Vagina (tissue), 2 donors: ENCODE measurements around the gene DCK.

Experiments used
- POLR2A ChIP-seq, 2 donors: fragments of 450-650 bp; IDR thresholded peaks; one replicate each; pipeline ENCODE4 v1.6.1; 2017; ENCODE audit warnings: antibody characterized with exemption in 2 of 2, mild to moderate bottlenecking in 2 of 2, moderate library complexity in 2 of 2
- POLR2AphosphoS5 ChIP-seq, 2 donors: sonication (generic); formaldehyde crosslinking; IDR thresholded peaks; one replicate each; pipeline ENCODE4 v1.9.0; 2017; ENCODE audit warnings: antibody characterized with exemption in 2 of 2, mild to moderate bottlenecking in 2 of 2, low read depth in 1 of 2; ENCODE audit not compliant: insufficient read depth in 1 of 2
- TF ChIP-seq, protein P1 (sequence below), 3 experiments: fragments of 450-650 bp in 2 of 3; fragments of 200-600 bp in 1 of 3; sonication (generic) in 1 of 3; IDR thresholded peaks; one replicate each; pipeline ENCODE4 v1.5.1; 2017 to 2019; ENCODE audit warnings: antibody characterized with exemption in 3 of 3, mild to moderate bottlenecking in 2 of 3, moderate library complexity in 2 of 3

DNA sequence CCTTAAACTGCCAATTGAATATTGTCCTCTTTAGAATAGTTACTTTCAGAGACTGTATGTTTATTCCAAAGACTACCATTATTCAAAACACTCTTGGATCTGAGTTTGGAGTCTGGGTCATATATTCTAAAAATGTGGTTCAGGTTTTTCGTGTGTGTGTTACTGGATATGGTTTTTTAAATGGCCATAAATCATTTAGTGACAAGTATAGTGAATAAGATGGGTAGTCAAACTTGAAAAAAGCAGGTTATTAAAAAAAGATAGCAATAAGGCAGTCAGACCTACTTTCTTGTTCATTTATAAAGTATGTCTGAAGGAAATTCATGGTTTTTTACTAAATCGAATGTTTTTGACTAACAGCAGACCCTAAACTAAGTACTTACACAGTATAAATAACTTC is 59.3 kb downstream of the DCK start:
- TF ChIP-seq, protein P1, sequence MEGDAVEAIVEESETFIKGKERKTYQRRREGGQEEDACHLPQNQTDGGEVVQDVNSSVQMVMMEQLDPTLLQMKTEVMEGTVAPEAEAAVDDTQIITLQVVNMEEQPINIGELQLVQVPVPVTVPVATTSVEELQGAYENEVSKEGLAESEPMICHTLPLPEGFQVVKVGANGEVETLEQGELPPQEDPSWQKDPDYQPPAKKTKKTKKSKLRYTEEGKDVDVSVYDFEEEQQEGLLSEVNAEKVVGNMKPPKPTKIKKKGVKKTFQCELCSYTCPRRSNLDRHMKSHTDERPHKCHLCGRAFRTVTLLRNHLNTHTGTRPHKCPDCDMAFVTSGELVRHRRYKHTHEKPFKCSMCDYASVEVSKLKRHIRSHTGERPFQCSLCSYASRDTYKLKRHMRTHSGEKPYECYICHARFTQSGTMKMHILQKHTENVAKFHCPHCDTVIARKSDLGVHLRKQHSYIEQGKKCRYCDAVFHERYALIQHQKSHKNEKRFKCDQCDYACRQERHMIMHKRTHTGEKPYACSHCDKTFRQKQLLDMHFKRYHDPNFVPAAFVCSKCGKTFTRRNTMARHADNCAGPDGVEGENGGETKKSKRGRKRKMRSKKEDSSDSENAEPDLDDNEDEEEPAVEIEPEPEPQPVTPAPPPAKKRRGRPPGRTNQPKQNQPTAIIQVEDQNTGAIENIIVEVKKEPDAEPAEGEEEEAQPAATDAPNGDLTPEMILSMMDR (IDR thresholded peaks at IDR 0.05) = no peak
- TF ChIP-seq POLR2A (IDR thresholded peaks at IDR 0.05) (no peak), POLR2AphosphoS5 (IDR thresholded peaks at IDR 0.05; ENCODE audit: insufficient read depth in 1 of 2, low read depth in 1 of 2) (no peak)
